Activated CD4-positive, CD25-positive, alpha-beta regulatory T cell treated with anti-CD3 and anti-CD28 coated beads, Interleukin-2, amount 50 U/mL, for 72 hours (primary cell): ENCODE measurements around the gene RGS19.

ENCODE experiments used
- DNase-seq: peaks from one replicate; pipeline ENCODE4 v3.0.0; 2021

The RGS19 gene

DNA sequence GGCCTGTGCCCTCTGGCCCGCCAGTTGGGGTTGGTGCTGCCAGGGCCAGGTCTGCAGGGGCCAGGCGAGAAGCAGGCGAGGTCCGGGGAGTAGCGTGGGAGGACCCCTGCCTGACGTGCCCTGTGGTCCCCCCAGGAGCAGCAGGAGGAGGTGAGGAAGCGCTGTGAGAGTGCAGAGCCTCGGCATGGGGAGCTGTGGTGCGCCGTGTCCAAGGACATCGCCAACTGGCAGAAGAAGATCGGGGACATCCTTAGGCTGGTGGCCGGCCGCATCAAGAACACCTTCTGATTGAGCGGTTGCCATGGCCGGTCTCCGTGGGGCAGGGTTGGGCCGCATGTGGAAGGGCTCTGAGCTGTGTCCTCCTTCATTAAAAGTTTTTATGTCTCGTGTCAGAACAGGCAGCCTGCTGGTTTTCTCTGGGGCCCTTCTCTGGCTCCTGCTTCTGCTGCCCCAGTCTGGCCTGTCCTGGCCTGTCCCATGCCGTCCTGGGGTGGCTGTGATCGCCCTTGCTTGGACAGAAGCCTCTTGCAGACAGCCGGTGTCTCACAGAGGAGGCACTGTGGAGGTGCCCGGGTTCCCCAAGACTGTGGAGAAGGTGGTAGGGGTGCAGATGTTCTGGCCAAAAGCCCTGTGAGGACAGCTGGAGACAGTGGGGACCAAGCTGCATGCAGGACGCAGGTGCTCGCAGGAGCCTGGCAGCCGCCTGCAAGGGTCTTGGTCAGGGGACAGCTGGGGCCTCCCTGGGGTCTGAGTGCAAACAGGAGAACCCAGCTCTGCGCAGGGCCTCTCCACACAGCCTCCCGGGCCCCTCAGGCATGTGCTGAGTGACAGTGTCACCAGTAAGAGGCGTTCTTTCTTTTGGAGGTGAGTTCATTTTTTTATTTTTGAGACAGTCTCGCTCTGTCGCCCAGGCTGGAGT lies 46.4 kb downstream of the RGS19 start:
- DNase-seq = no peak

DNA sequence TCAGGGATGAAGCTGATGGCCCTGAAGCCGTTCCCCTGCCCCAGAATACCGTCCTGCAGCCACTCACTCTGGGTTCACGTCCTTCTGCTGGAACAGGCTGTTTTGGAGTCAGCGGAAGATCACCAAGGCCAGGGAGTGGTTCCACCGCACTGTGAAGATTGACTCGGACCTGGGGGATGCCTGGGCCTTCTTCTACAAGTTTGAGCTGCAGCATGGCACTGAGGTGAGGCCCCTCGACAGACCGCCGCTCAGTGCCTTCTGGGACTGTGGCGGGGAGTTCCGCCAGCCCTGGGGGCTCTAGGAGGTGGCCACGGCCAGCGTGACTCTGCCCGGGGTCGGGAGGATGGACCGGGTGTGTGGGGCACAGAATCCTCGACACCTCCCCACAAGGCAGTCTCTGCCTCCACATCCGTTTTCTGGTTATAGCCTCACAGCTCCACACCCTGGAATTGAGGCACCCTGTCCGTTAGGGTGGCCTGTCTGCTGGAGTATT lies 47.5 kb downstream of the RGS19 start:
- DNase-seq = no peak

DNA sequence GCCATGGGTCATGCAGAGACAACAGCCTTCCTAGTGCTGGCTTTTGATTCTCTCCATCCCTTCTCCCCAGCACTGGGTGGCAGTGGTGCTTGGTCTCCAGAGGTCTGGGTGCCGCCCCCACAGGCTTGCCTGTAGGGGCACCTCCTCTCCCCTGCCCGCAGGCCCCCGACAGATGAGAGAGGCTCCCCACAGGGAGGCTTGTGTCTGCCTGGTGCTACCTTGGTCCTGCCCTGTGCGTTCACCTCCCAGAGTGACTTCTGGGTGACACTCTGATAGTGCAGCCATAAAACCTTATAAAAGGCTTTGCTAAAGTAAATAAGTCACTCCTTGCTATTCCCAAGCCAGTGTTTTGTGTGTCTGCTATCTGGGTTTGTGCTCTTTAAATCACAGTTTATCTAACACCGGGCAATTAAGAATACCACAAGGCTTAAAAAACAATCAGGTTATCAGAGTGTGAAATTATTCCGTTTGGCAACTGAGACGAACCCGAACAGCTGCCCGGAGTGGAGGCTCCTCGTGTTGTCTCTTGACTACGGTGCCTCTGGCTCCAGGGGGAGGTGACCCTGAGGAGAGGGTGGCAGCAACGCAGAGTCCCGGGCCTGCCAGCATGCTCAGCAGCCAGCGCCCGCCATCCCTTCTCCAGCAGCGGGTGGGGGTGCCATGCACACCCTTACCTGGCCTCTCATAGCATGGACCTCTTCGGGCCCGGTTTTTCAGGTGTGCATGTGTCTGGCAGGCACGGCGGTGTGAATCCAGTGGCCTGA lies 48.8 kb downstream of the RGS19 start:
- DNase-seq = no peak

DNA sequence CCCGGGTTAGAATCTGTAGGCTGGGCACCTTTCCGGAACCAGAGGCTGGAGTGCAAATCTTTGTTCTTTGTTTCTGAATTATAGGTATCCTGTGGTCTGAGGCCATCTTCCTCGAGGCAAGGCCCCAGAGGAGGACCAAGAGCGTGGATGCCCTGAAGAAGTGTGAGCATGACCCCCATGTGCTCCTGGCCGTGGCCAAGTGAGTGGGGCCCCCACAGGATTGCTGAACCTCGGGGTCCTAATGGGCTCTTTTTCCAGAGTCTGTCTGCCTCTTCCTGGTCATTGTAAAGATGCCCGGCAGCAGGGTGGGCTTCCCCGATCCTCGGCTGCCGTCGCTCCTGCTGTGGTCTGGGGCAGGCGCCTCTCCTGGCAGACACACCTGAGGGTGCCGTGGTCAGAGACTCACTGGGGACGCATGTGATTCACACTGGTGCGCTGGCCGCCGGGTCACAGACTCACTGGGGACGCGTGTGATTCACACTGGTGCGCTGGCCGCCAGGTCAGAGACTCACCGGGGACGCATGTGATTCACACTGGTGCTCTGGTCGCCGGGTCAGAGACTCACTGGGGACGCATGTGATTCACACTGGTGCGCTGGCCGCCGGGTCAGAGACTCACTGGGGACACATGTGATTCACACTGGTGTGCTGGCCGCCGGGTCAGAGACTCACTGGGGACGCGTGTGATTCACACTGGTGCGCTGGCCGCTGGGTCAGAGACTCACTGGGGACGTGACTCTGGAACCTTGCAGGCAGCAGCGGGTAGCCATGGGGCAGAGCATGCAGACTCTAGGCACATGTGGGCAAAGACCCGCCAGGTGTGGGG lies 49.8 kb downstream of the RGS19 start:
- no peak for DNase-seq

DNA sequence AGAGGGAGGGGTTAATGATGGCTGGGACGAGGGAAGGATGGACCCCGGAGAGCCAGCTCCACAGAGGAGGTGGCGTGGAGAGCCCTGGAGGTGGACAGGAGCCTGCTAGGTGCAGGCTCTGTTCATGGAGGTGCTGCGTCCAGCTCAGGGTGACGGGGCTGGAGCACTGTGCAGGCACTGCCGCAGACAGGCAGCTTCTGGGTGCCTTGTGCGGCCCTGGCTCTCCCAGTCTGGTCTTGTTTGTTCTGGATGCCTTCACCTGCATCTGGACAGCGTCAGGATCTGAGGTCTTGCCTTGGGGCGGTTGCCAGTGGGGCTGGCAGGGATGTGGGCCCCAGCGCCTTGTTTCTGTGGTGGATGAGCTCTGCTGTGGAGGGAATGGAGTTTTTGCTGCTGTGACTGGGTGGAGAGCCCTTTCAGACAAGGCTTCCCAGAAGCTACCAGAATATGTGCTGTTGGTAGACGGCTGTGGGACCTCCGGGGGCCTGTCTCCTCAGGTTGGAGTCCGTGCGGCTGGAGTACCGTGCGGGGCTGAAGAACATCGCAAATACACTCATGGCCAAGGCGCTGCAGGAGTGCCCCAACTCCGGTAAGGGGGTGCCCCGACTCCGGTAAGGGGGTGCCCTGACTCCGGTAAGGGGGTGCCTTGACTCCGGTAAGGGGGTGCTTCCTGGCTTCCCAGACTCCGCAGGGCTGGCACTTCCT lies 51.2 kb downstream of the RGS19 start:
- DNase-seq = no peak

DNA sequence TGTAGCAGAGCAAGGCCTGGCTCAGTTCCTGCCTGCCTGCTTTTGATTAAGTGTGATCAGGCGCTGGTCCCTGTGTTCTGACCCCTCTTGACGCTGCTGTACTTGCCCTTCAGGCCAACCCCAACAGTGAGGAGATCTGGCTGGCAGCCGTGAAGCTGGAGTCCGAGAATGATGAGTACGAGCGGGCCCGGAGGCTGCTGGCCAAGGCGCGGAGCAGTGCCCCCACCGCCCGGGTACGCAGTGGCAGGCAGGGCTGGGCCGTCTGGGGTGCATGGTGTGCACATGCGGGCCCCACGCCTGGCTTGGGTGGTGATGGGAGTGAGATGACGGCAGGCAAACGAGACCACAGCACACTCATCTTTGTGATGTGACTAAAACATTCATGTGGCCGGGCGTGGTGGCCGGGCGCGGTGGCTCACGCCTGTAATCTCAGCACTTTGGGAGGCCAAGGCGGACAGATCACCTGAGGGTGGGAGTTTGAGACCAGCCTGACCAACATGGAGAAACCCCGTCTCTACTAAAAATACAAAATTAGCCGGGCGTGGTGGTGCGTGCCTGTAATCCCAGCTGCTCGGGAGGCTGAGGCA lies 53.4 kb downstream of the RGS19 start:
- DNase-seq = no peak

DNA sequence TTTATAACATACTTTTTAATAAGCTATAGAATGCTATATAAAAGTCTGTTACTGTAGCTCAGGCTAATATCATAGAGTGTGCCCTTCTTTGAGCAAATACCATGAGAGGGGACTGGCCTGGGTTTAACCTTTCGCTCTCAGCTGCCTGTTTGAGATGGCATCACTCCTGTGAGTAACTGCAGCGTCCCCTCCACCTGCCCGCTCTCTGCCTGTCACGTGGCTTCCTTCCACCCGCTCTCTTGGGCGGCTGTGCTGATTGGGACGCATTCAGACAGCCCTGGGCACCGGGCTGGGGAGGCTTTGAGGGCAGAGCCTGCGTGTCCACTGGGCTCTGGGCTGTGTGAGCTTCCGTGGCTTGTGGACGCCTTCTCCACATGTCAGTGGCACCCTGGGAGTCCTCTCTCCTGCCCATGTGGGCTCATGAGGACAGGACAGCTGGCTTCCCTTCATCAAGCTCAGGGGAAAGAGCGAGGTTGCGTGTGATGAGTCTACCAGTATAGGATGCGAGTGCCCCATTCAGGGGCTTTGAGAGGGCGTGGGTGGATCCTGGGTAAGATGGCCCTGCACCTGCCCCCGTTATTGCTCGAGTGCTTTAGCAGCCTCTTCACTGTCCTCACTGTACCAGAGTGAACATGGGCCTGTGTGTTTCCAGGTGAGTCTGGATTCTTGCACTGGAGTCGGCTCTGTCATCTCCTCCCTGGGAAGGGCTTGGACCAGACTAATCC lies 54.1 kb downstream of the RGS19 start:
- DNase-seq = no peak

DNA sequence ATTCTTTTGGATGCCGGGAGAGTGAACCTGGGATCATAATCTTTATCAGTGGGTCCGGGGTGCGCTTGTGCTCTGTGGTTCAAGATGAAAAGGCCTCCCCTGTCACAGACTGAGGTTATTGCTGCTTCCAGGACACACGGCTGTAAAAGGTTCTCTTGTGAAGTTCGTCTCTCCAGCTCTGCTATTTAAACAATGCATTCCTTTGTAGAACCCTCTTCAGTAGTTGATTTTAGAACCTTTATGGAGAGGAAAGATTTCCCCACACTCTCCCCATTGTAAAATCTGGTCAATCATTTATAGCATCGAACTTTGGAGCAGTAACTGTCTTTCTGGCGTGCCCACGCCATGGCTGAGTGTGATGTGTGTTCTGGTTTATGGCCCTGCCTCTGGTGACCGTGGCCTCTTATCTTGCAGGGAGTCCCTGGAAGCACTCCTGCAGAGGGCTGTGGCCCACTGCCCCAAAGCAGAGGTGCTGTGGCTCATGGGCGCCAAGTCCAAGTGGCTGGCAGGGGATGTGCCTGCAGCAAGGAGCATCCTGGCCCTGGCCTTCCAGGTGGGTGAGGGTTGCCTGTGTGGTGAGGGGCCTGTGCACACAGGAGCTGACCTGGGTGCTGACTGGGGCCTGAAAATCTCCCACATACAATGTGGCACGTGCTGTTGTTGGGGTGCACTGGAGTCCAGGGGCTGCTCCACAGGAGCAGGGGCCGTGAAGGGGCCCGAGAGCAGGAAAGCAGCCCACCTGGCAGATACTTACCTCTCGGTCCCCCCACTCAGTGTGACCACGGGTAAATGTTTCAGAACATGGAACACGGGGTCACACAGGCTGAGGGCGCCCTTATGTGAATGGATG lies 55.0 kb downstream of the RGS19 start:
- no peak for DNase-seq

DNA sequence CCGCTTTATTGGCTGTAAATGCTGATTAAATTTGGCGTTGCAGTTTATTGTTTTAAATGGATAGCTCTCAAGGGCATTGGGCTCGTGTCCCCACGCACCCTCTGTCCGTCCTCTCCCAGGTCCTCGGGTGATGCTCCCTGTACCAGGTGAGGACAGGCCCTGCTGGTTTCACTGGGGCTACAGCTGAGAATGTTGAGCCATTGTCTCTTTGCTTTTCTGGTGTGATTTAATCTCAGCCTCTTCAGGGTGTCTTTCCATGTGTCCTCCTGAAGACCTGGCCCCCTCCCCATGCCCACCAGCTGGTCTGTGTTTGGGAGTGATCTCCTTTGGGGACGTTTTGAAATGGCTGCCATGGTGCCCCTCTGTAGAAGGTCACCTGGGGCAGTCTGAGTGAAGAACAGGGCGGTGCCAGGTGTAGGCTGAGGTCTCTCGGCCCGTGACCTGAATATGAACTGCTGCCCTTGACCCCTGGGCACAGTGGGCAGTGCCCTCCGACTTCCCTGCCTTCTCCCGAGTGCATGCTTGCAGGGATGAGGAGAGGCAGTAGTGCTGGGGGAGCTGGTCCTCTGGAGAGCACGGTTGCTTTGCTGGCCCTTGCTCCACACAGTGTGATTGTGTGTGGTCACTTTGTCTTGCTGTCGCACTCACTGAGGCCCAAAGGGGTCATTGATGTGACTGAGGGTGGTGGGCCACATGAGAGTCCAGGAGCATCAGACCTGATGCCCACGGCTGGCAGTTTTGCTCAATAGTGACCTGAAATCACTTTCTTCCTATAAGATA lies 55.8 kb downstream of the RGS19 start:
- no peak for DNase-seq
